GM19238 (cell line): ENCODE results near the gene SCN3B.

Source experiments
- DNase-seq: peaks from one replicate; pipeline ENCODE4 v3.0.0; 2011; ENCODE audit warnings: low spot score; ENCODE audit not compliant: insufficient read length

Gene SCN3B

DNA sequence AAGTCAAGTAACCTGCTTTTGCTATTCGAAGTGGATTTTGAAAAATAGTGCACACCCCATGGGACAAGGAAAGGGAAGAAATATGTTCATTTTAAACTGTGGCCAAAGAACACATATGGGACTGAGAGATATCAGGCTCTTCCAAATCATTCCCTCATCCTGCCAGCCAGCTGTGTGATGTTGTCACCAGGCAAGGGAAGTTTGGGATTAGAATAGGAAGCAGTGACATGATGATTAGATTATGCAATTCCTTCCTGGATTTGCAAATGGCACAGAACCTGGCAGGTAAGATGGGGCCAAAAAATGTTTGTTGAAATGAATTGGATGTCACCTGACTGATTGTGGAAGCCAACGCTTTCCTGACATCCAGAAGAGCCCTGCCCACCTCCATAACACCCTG, 4.9 kb upstream of the SCN3B start:
- no peak for DNase-seq

DNA sequence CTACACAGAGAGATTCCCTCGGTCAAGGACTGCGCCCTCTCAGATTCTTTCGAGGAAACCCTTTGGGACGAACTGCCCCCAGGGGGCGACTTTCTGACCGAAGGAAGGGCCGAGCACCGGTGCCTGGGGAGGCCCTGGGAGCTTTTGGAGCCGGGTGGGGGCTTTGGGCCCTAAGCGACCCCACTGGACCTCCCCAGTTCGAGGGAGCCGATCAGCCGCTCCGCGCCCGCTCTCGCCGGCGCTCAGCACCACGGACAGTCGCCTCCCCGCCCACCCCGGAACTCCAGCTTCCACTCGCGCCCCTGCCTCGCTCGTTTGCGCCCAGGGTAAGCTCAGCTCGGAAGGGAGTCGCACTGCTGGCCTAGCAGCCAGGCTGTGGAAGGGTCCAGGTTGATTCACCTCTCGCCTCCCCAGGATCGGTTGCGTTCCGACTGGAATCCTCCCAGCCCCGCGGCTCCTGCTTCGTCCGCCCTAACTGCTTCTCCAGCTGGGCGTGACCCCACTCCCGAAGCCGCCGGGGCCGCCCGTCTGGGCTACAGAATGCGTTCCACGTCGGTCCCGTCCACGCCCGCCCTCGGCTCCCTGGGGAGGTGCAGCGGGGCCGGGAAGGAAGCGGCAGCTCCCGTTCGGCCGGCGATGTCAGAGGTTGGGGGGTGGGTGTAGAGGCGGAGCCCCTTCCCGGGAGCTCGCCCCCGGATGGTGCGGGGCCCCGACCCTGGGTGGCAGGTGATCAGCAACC, 428 bp downstream of the SCN3B start:
- peak; percentile 18 for DNase-seq

DNA sequence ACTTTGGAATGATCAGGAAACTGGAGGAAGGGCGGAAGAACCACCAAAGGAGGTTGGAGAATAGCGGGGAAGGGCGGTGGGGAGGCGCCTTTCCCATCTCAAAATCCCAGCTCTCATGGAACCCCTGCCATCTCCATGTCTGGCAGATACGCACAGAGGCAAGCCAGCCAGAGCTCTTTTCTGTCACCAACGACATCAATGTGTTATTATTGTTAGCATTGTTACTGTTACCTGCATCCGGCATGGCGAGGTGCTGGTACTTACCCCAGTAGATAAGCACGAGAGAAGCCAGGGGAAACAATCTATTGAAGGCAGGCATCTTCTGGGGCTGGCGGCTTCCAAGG, 969 bp downstream of the SCN3B start:
- no peak for DNase-seq

DNA sequence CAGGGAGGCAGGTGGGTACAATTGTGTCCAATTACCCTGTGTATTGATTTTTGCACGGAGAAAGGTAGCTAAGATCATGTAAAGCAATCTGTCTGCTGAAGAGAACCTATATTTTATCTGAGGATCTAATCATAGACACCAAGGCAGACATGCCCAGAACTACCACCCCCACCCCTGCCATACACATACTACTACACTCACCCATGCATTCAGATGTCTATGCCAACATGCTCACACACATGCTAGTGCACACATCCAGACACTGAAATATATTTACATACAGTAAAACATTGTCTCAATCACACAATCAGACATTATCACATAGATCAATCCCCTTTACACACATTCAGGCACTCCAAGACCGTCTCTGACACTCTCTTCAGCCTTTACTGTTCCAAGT, 1.8 kb downstream of the SCN3B start:
- DNase-seq = no peak

DNA sequence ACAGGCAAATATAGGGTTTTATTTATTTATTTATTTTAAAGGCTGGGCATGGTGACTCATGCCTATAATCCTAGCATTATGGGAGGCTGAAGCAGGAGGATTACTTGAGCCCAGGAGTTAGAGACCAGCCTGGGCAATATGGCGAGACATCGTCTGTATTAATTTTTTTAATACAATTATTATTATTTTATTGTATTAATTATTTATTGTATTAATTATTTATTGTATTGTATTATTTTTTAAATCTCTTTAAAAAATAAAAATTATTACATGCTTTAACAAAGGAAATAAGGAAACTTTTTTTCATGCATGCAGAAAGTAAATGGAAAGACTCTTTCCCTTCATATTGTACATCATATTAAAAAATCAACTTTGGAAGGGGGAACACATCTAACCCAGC, 3.5 kb downstream of the SCN3B start:
- no peak for DNase-seq

DNA sequence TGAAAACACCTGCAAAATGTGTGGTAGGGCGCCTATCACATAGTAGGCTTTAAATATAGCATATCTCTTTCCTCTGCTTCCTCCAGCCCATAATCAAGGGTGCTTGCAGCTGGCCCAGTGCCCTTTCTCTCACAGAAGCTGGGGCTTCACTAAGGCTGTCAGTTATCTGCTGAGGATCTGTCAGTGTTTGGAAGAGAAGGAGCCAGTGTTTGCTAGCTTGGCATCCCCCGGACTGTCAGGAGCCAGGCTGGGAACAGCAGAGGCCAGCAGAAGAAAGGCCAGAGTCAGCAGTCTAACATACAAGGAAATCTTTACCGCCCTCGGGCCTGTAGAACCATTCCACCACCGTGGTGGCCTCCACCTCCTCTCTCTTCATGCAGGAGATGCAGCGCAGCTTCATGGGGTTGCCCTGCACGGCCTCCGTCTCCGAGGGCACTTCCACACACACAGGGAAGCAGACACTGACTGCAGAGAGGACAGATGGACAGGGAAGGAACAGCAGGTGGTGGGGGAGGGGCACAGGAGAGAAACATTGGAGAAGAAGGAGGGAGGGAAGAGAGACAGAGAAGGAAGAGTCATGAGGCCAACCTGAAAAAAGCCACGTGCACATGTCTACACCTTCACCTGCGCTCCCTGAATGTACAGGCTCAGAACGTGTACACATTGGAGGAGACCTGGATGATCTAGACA, 9.0 kb downstream of the SCN3B start:
- DNase-seq = no peak

DNA sequence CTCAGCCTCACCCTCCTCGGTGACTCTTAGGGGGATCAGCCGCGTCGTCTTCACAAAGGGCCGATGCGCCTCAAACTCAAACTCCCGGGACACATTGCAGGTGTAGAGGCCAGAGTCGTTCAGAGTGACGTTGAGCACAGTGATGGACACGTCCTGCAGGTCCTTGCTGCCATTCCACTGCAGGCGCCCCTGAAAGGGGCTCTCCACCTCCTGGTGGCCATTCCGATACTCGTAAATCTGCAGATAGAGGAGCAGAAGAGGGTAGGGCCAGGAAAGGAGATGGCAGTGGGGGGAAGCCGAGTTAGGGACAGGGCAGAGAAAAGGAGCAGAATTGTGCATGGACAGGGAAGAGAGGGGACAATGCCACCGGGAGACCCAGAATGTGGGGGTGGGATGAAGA, 12.0 kb downstream of the SCN3B start:
- no peak for DNase-seq

DNA sequence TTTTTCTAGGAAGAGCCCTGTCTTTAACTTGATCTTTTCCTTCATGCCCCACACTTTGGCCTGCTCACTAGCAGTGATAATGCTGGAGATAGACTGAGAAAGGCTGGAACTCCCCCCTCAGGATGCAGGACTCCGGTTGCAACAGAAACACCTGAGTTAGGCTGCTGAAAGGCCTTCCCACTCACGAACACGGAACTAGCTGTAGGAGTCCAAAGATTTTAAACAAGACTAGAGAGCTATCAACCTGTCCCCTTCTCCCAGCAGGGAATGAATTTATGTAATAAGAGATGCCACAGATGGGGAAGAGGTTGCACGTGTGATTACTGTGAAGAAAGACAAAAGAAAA, 13.0 kb downstream of the SCN3B start:
- DNase-seq = no peak

DNA sequence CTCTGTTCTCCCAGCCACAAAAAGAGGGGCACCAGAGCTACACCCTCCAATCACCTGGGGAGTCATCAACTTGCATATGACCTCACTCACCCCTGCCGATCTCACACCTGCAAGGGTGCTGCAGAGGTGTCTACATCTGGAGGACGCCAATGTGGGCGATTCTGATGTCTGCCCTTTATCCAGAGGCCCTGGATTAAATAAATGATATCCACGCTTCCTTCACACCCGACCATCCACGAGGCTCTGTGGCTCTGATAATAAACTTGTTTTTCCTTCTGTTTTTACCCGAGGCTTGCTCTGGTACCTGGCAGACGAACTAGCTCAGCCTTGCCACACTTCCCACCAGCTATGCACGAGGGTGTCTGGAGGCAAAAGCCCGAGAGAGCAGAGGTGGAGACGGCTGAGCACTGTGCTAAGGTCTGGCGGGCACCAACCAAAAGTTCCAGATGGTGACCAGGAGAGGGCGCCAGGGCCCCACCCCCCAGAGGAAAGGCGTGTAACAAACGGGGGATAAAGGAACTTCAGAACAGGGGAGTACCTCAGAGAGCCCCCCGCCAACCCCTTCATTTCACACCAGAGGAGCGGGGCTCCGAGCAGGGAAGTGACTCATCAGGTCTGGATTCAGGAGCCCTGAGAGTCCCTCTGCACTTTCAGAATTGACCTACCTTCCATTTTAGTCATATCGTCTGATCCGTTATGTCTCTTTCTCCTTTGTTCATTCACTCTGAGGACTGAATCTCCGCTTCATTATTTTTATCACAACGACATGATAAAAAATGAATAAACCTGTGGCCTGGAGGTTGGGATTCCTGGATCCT, 13.5 kb downstream of the SCN3B start:
- peak; percentile 47 for DNase-seq

DNA sequence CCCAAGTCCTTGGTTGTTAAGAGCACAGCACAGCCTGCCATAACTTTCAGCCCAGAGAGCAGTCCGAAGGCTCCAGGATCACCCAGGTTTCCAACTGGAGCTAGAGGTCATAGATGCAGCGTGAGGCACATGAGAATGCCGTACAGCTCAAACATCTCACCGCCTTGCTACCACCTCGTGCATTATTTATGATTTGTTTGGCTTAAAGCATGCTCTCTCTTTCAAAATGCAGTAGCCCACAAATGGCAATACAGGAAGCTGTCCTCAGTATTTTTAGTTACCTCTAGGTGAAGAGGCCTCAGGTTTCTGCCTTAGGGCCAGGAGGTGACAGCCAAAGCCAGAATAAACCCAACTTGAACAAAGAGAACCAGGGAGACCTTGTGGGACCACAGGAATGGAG, 14.4 kb downstream of the SCN3B start:
- no peak for DNase-seq

DNA sequence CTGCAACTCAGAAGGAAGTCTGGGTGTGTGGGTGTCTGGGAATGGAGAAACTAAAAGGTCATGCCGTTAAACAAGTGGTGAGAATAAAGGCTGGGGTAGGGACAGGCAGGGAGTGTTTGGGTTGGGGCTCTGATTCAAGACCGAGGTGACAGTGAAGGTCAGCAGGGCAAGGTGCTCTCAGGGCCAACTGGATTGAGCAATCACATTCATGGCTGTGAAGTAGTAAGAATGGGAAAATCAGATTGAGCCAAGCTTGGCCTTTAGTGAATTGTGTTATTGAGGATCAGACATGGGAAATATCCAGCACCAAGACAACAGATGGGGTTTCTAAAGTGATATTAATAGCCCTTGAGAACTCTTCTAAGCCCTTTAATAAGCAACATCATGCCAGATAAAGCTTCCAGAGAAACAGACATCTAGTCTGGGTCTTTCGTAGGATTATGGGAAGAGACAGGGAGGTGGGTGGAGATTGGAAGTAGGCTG, 24.3 kb downstream of the SCN3B start:
- no peak for DNase-seq

DNA sequence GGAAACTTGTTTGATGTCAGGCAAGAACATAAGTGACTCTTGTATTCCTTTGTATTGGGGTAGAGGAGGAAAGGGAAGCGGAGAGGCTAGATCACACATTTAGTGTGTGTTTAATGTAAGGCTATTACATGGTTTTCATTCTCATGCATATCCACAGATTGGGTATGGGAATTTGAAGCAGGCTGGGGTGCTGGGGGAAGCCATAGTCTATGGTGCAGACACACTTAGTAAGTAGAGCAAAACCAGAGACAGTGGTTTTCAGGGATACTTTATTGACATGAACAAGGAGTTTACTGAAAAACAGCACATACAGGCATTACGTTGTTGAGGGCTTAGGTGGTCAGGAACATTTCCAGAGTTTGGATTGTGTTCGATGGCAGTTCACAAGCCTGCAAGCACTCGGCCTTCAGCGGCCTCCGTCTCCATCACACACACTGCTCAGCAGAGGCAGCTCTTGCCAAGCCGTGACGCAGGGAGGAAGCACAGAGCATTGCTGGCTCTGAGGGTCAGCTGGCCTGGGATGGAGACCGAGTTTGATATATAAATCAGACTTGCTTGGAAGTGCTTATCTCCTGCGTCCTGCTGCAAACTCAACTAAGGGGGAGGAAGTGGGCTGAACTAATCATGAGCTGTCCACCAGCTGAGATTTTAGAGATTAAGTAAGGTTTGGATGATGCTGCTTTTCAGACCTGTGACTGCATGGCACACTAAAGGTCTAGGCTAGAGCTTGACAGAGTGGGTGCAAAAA, 25.3 kb downstream of the SCN3B start:
- DNase-seq = no peak

DNA sequence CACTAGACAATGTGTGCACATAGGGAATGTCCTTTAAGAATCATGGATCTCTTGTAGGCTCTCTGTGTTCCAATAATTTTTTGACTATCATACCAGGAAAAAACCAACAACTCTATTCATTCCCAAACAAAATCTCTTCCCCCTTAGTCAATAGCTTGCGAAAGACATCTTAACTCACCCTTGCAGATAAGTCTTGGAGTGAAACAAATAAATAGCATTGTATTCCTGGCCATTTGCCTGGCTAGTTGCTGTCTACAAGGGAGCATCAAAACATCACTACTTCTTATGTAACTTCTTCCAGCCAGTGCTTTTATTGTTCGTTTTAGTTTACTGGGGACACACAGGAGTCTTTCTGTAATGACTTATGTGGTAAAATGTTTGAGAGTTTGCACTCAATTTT, 29.4 kb downstream of the SCN3B start:
- DNase-seq = no peak

DNA sequence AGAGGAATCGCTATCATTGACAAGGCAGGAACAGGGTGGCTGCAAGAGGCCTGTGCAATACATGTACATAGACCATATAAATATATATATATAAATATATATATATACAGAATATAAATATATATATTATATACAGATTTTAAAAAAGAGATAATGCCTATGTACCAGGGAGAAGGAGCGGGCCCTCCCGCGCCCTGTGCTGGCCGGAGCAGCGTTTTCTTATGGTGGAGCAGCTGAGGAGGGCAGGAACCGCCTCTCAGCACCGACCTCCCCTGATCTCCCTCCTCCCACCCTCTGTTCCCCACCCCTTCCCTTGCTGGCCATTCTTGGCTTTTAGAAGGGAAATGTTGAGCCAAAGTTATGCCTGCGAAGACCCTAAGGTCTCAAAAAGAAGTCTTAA, 31.8 kb downstream of the SCN3B start:
- DNase-seq = no peak

DNA sequence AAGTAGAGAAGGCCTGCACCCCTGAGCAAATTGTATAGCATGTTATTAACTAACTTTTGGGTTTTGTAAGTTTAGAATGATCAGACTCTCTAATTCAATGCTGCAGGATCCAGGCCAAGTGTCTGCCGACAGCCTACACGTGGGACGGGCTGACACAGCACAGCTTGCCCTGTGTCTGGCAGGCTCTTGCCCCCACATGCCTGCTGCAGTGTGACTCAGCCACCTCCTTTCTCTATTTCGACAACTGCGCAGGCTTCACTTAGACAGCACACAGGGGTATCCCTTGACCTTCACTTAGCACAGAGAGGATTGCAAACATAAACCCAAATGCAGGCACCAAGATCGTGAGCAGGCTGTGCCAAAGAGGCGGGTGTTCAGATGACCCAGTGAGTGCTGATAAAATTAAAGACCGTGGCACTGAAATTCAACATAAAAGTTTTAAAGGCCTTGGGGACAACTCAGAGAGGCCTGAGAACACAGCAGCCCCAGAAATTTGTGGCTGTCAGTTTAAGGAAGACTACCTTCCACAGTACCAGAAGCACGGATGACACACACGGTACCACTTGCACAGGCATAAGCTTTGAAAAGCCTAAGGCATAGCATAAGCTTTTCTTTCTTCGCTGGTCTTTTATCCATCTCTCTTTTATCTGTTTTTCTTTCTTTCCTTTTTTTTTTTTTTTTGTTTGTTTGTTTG, 37.8 kb downstream of the SCN3B start:
- no peak for DNase-seq

DNA sequence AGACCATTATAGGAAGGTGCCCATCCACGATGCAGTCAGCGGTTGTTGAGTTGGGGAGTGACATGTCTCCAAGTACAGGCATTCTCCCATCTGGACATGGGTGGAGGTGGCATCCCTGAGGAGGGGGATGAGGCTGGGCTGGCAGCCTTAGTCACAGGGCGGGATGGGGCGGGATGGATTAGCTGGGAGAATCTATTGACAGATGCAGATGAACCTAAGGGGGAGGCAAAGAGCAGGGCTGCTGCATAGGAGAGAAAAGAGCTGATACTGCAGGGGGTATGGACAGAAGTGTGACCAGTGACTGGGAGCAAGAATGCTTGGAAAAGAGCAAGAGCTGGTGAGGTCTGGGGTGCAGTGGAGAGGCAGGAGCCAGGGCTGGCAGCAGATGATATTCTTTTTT, 42.7 kb downstream of the SCN3B start:
- no peak for DNase-seq

DNA sequence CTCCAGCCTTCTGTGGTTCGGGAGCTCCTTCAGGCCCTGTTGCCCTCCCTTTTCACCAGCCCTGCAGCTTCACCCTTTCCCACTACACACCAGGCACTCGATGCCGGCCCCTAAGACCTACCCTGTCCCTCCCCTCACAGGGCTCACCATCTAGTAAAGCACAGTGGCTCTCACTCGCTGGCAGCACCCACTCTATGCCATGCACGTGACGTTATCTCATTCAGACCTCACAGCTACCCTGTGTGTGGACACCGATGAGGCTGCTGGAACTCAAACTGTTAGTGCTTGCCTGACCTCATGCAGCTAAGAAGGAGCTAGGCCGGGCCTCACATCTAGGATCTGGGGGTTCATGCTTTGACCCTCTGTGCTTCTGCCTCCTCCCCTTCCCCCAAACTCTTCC, 45.5 kb downstream of the SCN3B start:
- DNase-seq = no peak

DNA sequence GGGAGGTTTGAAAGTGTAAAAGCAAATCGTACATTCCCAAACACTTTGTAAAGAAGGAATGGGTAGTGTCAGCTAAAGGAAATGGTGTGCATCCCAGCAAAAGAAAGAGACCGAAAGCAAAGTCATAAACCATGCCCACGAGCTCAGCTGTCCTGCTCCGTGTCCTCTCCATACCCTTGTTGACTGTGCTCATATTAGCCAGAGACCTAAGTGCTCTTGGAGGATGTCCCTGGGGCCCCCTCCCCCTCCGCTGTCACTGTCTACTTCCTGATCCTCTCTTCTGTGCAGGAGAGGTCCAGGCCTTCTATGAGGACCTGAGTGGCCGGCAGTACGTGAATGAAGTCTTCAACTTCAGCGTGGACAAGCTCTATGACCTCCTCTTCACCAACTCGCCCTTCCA, 46.1 kb downstream of the SCN3B start:
- DNase-seq = no peak

DNA sequence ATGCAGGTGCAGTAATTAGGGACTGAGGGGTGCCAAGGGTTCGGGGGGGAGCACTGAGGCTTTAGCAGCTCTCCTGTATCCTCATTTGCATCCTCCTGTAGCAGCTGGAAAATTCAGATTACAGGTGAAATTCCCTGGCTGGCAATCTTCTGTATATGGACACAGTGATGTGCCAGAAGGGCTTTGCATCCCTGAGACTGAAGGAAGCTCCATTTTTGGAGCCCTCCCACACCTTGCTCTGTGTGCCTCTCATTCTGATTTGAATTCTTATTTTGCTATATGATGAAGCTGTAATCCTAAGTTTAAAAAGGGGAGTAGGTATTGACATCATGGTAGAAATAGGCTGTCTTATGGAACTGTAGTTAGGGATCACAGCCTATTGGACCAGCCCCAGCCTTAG, 46.6 kb downstream of the SCN3B start:
- DNase-seq = no peak

DNA sequence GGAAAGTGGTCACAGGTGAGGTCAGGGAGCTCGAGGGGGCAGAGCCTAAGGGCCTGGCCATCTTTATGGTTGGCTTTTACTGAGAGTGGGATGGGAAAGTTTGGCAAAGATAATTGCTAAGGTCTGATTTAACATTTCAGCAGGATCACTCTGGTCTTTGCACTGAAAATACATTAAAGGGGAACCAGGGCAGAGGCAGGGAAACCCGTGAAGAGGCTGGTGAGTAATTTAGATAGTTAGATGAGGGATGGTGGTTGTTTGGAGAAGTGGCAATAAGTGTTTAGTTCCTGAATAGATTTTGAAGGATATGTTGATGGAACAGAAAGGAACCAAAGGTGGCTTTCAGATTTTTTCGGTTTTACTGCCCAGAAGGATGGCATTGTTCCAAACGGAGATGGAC, 50.8 kb downstream of the SCN3B start:
- DNase-seq = no peak

DNA sequence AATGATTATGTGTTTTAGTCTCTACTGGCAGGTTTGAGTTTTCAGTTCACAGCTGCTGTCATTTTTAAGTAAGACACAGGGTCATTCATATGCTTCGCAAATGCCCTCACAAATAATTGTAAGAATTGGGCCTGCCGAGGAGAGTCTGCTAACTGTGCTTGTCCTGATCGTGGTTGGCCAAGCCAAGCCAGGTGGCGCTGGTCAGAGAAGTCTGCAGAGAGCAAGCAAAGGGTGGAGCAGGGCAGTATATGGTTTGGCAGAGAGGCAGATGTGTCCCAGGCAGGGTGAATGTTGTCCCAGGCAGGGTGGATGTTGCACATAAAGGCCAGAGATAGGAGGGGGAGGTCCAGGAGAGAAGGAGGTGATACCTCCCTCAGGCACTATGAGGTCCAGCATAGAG, 52.7 kb downstream of the SCN3B start:
- DNase-seq = no peak
